Adrenal gland (tissue), 5 donors: Measurements from ENCODE around the gene DDX31.

Source experiments
- CTCF ChIP-seq, 6 experiments: fragments of 450-650 bp in 4 of 6; fragments of 200-600 bp in 2 of 6; sonication (generic) in 1 of 6; IDR thresholded peaks; 1 replicate in 5 of 6; 2 replicates in 1 of 6; pipeline versions ENCODE4 v1.5.1 to v1.8.0; 2016 to 2021; ENCODE audit warnings: antibody characterized with exemption in 6 of 6, mild to moderate bottlenecking in 2 of 6, moderate library complexity in 1 of 6
- POLR2A ChIP-seq, 2 donors: fragments of 450-650 bp; IDR thresholded peaks; one replicate each; pipeline ENCODE4 v1.6.1; 2017; ENCODE audit warnings: antibody characterized with exemption in 2 of 2, mild to moderate bottlenecking in 2 of 2, moderate library complexity in 1 of 2
- donor health status: DM: no; HTN: no; CAD: no.

DNA sequence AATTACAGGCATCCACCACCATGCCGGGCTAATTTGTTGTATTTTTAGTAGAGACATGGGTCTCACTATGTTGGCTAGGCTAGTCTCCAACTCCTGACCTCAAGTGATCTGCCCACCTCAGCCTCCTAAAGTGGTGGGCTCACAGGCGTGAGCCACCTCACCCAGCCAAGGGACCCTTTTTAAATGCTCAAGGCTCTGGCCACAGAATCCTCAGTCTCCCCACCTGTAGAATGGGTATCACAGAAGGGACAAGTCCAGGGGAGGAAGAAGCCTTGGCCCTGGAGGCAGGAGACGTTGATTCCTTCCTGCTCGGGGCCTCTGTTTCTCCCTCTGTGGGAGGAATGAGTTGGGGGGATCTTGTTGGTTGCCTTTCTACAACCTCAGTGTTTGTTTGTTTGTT is 46.2 kb upstream of the DDX31 start:
- no peak for TF ChIP-seq POLR2A (IDR thresholded peaks at IDR 0.05)
- no peak for TF ChIP-seq CTCF (IDR thresholded peaks at IDR 0.05)
